ENCODE measurements around the gene RASA2. TPM values are rescaled to one million over a fixed set of nuclear protein-coding genes. Genes with fewer than 3 reads are reported as not detected.
A peak's percentile ranks its signal among the peaks of the same experiment; 100 is the strongest.

Gene RASA2
- total and polyA plus RNA-seq, 9 of the 15 experiments (the other 6 are each of a cell fraction or from before 2014, with no cell fraction given), result 2.0 to 12.8 (median 9.5) TPM

DNA sequence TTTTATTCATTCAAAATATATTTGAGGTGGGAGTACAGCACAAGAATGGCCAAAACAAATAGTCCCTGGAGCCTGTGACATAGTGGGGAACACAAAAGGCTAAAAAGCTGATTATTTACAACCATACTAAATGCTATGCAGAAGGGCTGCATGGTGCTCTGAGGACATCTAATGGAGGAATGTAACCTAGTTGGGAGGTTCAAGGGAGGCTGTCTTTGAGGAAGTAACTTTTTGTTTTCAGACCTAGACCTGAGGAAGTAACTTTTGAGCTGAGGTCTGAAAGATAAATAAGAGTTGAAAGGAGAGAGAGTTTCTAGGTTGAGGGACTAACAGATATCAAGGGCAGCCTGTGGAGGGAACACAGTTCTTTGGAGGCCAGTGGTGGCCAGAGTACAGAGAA is 34.8 kb upstream of the RASA2 start (continued):
- TF ChIP-seq, protein P1, sequence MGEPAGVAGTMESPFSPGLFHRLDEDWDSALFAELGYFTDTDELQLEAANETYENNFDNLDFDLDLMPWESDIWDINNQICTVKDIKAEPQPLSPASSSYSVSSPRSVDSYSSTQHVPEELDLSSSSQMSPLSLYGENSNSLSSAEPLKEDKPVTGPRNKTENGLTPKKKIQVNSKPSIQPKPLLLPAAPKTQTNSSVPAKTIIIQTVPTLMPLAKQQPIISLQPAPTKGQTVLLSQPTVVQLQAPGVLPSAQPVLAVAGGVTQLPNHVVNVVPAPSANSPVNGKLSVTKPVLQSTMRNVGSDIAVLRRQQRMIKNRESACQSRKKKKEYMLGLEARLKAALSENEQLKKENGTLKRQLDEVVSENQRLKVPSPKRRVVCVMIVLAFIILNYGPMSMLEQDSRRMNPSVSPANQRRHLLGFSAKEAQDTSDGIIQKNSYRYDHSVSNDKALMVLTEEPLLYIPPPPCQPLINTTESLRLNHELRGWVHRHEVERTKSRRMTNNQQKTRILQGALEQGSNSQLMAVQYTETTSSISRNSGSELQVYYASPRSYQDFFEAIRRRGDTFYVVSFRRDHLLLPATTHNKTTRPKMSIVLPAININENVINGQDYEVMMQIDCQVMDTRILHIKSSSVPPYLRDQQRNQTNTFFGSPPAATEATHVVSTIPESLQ (CRISPR knock-in tag; IDR thresholded peaks at IDR 0.05), result no peak
- TF ChIP-seq BDP1 (IDR thresholded peaks at IDR 0.05; ENCODE audit: insufficient read depth, insufficient read length), result no peak
- TF ChIP-seq FOXP1 (CRISPR knock-in tag; IDR thresholded peaks at IDR 0.05), result no peak
- TF ChIP-seq, protein P2, sequence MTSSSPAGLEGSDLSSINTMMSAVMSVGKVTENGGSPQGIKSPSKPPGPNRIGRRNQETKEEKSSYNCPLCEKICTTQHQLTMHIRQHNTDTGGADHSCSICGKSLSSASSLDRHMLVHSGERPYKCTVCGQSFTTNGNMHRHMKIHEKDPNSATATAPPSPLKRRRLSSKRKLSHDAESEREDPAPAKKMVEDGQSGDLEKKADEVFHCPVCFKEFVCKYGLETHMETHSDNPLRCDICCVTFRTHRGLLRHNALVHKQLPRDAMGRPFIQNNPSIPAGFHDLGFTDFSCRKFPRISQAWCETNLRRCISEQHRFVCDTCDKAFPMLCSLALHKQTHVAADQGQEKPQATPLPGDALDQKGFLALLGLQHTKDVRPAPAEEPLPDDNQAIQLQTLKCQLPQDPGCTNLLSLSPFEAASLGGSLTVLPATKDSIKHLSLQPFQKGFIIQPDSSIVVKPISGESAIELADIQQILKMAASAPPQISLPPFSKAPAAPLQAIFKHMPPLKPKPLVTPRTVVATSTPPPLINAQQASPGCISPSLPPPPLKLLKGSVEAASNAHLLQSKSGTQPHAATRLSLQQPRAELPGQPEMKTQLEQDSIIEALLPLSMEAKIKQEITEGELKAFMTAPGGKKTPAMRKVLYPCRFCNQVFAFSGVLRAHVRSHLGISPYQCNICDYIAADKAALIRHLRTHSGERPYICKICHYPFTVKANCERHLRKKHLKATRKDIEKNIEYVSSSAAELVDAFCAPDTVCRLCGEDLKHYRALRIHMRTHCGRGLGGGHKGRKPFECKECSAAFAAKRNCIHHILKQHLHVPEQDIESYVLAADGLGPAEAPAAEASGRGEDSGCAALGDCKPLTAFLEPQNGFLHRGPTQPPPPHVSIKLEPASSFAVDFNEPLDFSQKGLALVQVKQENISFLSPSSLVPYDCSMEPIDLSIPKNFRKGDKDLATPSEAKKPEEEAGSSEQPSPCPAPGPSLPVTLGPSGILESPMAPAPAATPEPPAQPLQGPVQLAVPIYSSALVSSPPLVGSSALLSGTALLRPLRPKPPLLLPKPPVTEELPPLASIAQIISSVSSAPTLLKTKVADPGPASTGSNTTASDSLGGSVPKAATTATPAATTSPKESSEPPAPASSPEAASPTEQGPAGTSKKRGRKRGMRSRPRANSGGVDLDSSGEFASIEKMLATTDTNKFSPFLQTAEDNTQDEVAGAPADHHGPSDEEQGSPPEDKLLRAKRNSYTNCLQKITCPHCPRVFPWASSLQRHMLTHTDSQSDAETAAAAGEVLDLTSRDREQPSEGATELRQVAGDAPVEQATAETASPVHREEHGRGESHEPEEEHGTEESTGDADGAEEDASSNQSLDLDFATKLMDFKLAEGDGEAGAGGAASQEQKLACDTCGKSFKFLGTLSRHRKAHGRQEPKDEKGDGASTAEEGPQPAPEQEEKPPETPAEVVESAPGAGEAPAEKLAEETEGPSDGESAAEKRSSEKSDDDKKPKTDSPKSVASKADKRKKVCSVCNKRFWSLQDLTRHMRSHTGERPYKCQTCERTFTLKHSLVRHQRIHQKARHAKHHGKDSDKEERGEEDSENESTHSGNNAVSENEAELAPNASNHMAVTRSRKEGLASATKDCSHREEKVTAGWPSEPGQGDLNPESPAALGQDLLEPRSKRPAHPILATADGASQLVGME (CRISPR knock-in tag; IDR thresholded peaks at IDR 0.05), result no peak
- TF ChIP-seq NELFE (IDR thresholded peaks at IDR 0.05; ENCODE audit: insufficient read depth, insufficient read length), result no peak
- TF ChIP-seq, protein P3, sequence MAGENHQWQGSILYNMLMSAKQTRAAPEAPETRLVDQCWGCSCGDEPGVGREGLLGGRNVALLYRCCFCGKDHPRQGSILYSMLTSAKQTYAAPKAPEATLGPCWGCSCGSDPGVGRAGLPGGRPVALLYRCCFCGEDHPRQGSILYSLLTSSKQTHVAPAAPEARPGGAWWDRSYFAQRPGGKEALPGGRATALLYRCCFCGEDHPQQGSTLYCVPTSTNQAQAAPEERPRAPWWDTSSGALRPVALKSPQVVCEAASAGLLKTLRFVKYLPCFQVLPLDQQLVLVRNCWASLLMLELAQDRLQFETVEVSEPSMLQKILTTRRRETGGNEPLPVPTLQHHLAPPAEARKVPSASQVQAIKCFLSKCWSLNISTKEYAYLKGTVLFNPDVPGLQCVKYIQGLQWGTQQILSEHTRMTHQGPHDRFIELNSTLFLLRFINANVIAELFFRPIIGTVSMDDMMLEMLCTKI (IDR thresholded peaks at IDR 0.05; ENCODE audit: partially characterized antibody), result no peak
- no peak for TF ChIP-seq NR2F6 (CRISPR knock-in tag; IDR thresholded peaks at IDR 0.05)
- no peak for TF ChIP-seq MIER1 (IDR thresholded peaks at IDR 0.05; ENCODE audit: low read depth)
- no peak for TF ChIP-seq POLR2A (conservative IDR thresholded peaks at IDR 0.05)
- TF ChIP-seq SP2 (IDR thresholded peaks at IDR 0.05; ENCODE audit: extremely low read depth, low read depth, low read length, poor library complexity, severe bottlenecking), result no peak
- no peak for TF ChIP-seq MAFF (IDR thresholded peaks at IDR 0.05; ENCODE audit: low read length)
- TF ChIP-seq, protein P4, sequence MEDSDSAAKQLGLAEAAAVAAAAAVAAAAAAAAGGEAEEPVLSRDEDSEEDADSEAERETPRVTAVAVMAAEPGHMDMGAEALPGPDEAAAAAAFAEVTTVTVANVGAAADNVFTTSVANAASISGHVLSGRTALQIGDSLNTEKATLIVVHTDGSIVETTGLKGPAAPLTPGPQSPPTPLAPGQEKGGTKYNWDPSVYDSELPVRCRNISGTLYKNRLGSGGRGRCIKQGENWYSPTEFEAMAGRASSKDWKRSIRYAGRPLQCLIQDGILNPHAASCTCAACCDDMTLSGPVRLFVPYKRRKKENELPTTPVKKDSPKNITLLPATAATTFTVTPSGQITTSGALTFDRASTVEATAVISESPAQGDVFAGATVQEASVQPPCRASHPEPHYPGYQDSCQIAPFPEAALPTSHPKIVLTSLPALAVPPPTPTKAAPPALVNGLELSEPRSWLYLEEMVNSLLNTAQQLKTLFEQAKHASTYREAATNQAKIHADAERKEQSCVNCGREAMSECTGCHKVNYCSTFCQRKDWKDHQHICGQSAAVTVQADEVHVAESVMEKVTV (CRISPR knock-in tag; IDR thresholded peaks at IDR 0.05), result peak; percentile 98

All from K562 (cell line).